ENCODE results near the gene SRMS. TPM values are rescaled to one million over a fixed set of nuclear protein-coding genes. Genes with fewer than 3 reads are reported as not detected.

The SRMS gene
- total and polyA plus RNA-seq, 3 donors from 2014 or later: 0.19 to 0.42 (median 0.24) TPM

DNA sequence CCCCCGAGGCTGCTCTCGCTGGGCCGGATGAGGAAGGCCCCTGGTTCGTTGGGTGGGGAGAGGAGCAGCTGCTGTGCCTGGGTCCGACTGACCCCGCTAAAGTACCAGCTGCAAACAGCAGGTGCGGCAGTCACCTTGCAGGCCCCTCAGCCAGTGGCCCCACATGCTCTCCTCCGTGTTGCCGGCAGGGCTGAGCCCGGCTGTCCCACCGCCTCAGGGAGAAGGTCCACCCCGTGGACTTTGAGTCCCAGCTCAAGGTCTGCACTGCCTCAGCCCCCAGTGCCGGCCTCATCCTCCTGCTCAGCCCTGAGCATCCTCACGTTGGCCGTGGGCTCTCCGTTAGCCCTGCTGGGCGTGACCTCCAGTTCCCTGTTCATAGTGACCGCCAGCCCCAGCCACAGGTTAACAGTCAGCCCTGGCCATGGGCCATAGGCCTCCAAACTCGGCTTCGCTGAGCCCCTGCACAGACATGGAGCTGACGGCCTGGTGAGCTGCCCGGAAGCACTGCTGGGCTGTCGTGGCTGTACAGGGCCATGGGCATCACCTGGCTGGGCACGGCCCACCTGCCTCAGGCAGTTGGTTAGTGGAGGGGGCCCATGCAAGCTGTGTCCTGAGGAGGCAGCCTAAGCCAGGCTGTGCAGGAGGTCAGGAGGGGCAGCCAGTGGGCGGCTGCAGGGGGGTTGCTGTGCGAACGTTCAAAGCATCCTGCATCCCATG is 3.1 kb downstream of the SRMS start:
- Histone ChIP-seq H3K4me1 (no peaks in the 10 kb centered on the region), H3K9me3 (no peaks in the 10 kb centered on the region), H3K4me3 (no peak overlapping the region), H3K36me3 (ENCODE audit: low read depth, missing control alignments) (no peaks in the 10 kb centered on the region), H3K27ac (no peak overlapping the region), H3K27me3 (no peaks in the 10 kb centered on the region)
- TF ChIP-seq, protein P1, sequence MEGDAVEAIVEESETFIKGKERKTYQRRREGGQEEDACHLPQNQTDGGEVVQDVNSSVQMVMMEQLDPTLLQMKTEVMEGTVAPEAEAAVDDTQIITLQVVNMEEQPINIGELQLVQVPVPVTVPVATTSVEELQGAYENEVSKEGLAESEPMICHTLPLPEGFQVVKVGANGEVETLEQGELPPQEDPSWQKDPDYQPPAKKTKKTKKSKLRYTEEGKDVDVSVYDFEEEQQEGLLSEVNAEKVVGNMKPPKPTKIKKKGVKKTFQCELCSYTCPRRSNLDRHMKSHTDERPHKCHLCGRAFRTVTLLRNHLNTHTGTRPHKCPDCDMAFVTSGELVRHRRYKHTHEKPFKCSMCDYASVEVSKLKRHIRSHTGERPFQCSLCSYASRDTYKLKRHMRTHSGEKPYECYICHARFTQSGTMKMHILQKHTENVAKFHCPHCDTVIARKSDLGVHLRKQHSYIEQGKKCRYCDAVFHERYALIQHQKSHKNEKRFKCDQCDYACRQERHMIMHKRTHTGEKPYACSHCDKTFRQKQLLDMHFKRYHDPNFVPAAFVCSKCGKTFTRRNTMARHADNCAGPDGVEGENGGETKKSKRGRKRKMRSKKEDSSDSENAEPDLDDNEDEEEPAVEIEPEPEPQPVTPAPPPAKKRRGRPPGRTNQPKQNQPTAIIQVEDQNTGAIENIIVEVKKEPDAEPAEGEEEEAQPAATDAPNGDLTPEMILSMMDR (IDR thresholded peaks at IDR 0.05): no peak
- no peak for TF ChIP-seq POLR2A (IDR thresholded peaks at IDR 0.05)
- intact Hi-C loops (cut with DNase I; ENCODE audit: low total_unique reads): no loop called here
- 67 to 79% methylated on average over 8 to 27 of the region's 27 CpGs for WGBS, 2 donors
- no peak for DNase-seq

DNA sequence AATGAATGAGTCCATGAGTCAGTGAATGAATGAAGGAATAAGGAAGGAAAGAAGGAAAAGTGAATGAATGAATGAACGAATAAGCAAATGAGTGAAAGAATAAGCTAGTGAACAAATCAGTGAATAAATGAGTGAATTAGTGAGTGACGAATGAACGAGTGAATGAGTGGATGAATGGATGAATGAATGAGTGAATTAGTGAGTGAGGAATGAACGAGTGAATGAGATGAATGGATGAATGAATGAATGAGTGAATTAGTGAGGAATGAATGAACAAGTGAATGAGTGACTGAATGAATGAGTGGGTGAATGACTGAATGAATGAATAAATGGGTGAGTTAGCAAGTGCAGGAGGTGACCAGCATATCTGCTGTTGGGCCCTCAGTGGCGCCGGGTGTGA is 3.8 kb downstream of the SRMS start:
- Histone ChIP-seq H3K36me3 (ENCODE audit: low read depth, missing control alignments) (no peaks in the 10 kb centered on the region), H3K9me3 (no peaks in the 10 kb centered on the region), H3K4me3 (no peak overlapping the region), H3K4me1 (no peaks in the 10 kb centered on the region), H3K27ac (no peak overlapping the region), H3K27me3 (no peaks in the 10 kb centered on the region)
- intact Hi-C loops (cut with DNase I; ENCODE audit: low total_unique reads): no loop called here
- 89 to 92% methylated on average over 6 of the region's 6 CpGs for WGBS, 2 donors
- no peak for DNase-seq
- no peak for TF ChIP-seq POLR2A (IDR thresholded peaks at IDR 0.05)
- TF ChIP-seq, protein P1 (IDR thresholded peaks at IDR 0.05): no peak

- H3K27me3 ChIP-seq: no peaks in the 10 kb centered on the region
- TF ChIP-seq POLR2A (IDR thresholded peaks at IDR 0.05): no peak
- TF ChIP-seq, protein P1 (IDR thresholded peaks at IDR 0.05): no peak
Measured at GRCh38 chr20:63543131-63543530, 4.4 kb downstream of the SRMS start.

GRCh38 chr20:63542696-63543095 is 4.9 kb downstream of the SRMS start:
- H3K9me3 ChIP-seq: no peaks in the 10 kb centered on the region
- no peak overlapping the region for H3K4me3 ChIP-seq
- no peaks in the 10 kb centered on the region for H3K27me3 ChIP-seq
- no peak overlapping the region for H3K27ac ChIP-seq
- no peak for TF ChIP-seq POLR2A (IDR thresholded peaks at IDR 0.05)
- TF ChIP-seq, protein P1 (IDR thresholded peaks at IDR 0.05): no peak
- no peak for DNase-seq
- H3K4me1 ChIP-seq: peaks cover 6% of the 10 kb centered on the region
- intact Hi-C loops (cut with DNase I; ENCODE audit: low total_unique reads): no loop called here
- WGBS, 2 donors: 70 to 76% methylated on average over 8 to 10 of the region's 10 CpGs
- no peaks in the 10 kb centered on the region for H3K36me3 ChIP-seq (ENCODE audit: low read depth, missing control alignments)

More at GRCh38 chr20:63543131-63543530, 4.4 kb downstream of the SRMS start:
- WGBS, 2 donors: 83 to 100% methylated on average over 3 to 9 of the region's 10 CpGs
- intact Hi-C loops (cut with DNase I; ENCODE audit: low total_unique reads): no loop called here
- H3K36me3 ChIP-seq (ENCODE audit: low read depth, missing control alignments): no peaks in the 10 kb centered on the region
- no peak overlapping the region for H3K4me3 ChIP-seq
- no peak for DNase-seq
- no peaks in the 10 kb centered on the region for H3K9me3 ChIP-seq
- H3K4me1 ChIP-seq: peaks cover 3% of the 10 kb centered on the region
- no peak overlapping the region for H3K27ac ChIP-seq

GRCh38 chr20:63542031-63542559 is 5.5 kb downstream of the SRMS start:
- Histone ChIP-seq H3K9me3 (no peaks in the 10 kb centered on the region), H3K27ac (no peak overlapping the region), H3K36me3 (ENCODE audit: low read depth, missing control alignments) (no peaks in the 10 kb centered on the region), H3K4me1 (peaks cover 6% of the 10 kb centered on the region), H3K27me3 (no peaks in the 10 kb centered on the region), H3K4me3 (no peak overlapping the region)
- intact Hi-C loops (cut with DNase I; ENCODE audit: low total_unique reads): no loop called here
- TF ChIP-seq POLR2A (IDR thresholded peaks at IDR 0.05): no peak
- TF ChIP-seq, protein P1 (IDR thresholded peaks at IDR 0.05): no peak
- WGBS, 2 donors: 35 to 69% methylated on average over 2 to 31 of the region's 36 CpGs
- DNase-seq: no peak

Measured in testis (tissue), 3 donors.